Suppressor macrophage (primary cell): ENCODE results near the gene TXNL4A.
"Not testable (repeated sequence)": the region's sequence is repeated elsewhere in the genome, so short reads cannot be mapped to it uniquely, and the experiment has no call there.

ENCODE experiments used
- DNase-seq, 4 experiments: peaks; one replicate each; pipeline ENCODE4 v3.0.0-alpha.2; 2020 to 2022

Gene TXNL4A

DNA sequence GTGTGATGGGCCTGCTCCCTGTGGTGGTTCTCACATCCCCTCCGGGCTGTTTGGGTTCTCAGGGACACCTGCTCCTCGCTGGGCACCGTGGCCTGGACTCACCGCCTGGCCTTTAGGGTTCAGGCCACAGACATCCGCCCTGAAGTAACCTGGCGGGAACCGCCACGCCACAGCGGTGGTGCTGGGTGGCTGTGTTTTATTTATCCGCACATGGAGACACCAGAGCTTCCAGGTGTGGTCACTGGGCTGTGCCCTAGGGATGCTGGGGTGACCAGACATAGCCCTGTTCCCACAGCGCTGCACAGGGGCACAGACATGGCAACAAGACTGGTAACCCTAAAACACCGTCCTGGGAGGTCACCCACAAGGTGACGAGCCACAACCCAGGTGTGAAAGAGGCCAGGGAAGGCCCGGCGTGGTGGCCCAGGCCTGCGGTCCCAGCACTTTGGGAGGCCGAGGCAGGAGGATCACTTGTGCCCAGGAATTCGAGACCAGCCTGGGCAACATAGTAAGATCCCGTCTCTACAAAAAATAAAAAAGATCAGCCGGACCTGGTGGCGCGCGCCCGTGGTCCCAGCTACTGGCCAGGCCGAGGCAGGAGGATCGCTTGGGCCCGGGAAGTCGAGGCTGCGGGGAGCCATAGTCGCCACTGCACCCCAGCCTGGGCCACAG is 24.6 kb downstream of the TXNL4A start:
- DNase-seq, result no peak

DNA sequence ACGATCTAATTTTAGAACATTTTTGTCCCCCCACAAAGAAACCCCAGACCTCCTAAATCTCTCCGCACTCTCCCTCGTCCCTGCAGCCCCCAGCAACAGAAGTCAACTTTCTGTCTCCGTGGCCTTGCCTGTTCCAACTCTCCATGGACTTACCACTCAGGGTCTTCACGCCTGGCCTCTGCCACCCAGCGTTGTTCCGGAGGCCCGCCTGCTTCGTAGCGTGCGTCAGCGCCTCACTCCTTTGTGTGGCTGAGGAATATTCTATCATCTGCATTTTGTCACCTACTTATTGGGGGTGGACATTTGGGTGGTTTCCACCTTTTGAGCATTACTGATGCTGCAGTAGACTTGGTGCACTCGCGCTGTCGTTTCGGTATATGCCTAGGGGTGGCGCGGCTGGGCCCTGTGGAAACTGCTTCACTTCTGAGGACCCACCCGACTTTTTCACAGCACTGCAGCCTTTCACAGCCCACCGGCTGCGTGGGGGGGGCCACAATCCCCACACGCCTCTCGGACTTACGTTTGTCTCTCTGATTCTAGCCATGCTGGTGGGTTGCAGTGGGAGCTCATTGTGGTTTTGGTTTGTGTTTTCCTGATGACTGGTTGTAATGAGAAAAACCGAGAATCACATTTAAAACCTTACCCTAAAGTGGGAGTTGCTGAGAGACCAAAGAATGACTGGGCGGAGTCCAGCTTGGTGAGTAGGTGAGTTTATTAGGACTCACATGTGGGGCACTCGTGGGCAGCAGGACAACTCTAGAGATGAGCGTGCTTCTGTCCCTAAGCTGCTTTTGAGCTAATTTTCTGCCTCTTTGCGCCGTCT is 25.3 kb downstream of the TXNL4A start:
- no peak for DNase-seq

DNA sequence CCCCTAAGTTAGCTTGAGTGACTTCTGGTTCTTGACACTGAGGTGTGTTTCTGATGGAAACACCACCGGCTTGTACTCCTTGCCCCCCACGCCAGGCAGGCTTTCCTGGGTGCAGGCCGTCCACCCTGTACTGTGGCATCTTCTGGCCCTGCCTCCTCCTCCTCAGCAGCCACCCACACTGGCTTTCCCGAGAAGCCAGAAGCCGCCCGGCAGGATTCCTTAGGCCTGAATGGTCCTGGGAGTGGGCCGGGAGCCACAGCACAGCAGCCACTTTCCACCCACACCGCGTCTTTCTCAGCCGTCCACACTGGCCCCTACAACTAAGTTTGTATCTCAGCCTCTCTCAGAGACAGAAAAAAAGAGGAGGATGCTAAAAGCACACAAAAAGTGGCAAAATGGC is 26.1 kb downstream of the TXNL4A start:
- DNase-seq, result no peak

DNA sequence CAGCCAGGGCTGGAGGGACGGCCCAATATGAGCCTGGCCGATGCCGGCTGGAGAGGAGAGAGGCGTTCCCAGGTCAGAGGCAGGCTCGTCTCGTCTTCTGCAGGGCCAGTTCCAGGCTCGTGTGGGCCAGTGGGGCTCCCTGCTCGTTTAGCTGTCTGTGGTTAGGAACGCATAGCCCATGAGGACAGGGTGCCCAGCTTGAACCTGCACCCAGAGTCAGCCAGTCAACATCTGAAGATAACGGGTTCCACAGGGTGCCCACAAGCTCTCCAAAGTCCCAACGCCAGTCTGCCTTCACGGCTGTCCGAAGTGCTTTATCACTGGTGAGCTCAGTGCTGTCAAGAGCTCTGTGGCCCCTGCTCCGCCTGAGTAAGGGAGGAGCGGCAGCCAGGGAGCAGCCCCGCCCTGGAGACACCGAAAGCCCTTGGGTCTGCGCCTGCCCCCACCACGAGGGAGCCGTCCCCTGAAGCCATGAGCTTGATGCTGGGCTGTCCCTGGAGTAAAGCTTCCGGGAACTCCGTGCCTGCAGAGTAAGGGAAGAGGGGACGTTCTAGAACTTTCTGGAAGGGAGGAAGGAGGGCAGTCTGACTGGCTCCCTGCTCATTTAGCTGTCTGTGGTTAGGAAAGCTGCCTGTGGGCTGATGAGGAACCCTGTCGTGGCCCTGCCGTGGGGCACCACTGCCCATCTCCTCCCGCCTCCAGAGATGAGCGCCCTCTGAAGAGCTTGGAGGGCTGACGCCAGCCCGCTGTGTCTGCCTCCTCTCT is 26.7 kb downstream of the TXNL4A start:
- DNase-seq, result peak; percentile 25 to 60 (median 53)

DNA sequence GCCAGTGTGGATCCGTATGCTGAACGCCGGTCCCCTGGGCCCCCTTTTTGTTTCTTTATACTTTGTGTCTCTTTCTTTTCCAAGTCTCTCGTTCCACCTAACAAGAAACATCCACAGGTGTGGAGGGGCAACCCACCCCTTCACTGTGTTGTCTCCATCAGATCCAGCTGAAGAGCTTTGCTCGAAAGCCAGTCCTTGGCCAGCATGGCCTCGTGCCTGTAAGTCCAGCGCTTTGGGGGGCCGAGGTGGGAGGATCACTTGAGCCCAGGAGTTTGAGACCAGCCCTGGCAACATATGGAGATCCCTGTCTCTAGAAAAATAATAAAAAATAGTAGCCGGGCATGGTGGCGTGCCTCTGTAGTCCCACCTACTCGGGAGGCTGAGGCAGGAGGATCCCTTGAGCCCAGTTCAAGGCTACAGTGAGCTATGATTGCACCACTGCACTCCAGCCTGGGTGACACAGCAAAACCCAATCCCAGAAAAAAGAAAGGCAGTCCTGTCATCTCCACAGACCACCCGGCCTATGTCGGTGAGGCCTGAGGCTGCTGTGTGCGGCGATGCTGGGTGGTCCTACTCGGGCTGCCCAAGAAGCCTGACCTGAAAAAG is 27.3 kb downstream of the TXNL4A start:
- no peak for DNase-seq

DNA sequence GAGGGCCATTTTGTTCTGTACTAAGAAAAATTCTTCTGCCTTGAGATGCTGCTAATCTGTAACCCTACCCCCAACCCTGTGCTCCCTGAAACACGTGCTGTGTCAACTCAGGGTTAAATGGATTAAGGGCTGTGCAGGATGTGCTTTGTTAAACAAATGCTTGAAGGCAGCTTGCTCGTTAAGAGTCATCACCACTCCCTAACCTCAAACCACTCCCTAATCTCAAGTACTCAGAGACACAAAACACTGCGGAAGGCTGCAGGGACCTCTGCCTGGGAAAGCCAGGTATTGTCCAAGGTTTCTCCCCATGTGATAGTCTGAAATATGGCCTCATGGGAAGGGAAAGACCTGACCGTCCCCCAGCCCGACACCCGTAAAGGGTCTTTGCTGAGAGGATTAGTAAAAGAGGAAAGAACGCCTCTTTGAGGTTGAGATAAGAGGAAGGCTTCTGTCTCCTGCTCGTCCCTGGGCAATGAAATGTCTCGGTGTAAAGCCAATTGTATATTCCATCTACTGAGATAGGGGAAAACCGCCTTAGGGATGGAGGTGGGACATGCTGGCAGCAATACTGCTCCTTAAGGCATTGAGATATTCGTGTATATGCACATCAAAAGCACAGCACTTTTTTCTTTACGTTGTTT is 28.1 kb downstream of the TXNL4A start:
- DNase-seq, result not testable (repeated sequence)

DNA sequence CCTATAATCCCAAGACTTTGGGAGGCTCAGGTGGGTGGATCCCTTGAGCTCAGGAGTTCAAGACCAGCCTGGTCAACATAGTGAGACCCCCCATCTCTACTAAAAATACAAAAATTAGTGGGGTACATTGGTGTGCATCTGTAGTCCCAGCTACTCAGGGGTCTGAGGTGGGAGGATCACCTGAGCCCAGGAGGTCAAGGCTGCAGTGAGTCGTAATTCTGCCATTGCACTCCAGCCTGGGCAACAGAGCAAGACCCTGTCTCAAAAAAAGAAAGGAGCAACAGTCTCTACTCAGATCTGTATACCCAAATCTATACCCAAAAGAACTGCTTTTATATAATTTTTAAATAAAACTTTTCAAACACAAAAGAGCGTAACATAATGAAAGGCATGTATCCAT is 29.4 kb downstream of the TXNL4A start:
- DNase-seq, result no peak

DNA sequence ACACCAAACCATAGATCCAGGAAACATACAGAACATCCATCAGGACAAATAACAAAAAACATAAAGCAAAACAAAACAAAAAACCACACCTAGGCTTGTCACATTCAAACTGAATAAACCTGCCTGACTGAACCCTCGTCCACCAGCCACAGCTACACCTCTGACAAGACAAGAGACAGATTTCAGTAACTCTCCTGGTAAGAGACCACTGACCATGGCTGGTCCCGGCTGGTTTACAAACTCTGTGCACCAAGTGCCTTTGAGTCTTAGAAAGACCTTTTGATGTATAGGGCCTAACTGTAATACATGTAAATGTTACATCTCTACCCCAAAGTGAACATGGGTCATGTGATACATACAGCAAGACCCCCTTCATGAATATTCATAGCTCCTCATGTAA is 32.1 kb downstream of the TXNL4A start:
- no peak for DNase-seq

DNA sequence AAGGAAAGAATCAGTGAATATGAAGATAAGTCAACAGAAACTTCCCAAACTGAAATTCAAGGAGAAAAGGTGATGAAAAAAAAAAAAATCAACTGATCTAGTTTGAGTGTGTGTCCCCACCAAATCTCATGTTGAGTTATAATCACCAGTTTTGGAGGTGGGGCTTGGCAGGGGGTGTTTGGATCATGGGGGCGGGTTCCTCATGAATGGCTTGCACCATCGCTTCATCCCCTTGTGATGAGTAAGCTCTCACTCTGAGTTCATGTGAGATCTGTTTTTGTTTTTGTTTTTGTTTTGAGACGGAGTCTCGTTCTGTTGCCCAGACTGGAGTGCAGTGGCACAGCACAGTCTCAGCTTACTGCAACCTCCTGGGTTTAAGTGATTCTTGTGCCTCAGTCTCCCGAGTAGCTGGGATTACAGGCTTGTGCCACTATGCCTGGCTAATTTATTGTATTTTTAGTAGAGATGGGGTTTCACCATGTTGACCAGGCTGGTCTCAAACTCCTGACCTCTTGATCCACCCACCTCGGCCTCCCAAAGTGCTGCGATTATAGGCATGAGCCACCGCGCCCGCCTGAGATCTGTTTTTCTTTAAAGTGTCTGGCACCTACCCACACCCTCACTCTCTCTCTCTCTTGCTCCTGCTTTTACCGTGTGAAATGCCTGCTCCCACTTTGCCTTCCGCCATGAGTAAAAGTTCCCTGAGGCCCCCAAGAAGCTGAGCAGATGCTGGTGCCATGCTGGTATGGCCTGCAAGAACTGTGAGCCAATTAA is 32.9 kb downstream of the TXNL4A start:
- DNase-seq, result peak; percentile 59 to 81 (median 80)

DNA sequence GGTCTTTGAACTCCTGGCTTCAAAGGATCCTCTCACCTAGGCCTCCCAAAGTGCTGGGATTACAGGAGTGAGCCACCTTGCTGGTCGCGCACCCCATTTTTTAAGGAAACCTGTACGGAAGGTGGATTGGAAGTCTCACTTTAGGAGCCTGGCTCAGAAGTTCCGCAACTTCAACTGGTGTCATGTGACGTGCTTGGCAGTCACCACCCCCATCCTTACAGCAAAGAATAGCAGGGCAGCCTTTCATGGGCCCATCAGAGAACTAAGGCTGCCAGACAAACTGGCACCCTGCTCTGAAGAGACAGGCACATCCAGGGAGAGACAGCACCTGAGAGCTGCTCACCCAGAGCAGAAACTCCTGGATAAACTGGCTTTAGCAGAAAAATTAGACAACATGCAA is 33.6 kb downstream of the TXNL4A start:
- peak in 3 of 4 experiments; percentile 42 to 53 (median 52) for DNase-seq

DNA sequence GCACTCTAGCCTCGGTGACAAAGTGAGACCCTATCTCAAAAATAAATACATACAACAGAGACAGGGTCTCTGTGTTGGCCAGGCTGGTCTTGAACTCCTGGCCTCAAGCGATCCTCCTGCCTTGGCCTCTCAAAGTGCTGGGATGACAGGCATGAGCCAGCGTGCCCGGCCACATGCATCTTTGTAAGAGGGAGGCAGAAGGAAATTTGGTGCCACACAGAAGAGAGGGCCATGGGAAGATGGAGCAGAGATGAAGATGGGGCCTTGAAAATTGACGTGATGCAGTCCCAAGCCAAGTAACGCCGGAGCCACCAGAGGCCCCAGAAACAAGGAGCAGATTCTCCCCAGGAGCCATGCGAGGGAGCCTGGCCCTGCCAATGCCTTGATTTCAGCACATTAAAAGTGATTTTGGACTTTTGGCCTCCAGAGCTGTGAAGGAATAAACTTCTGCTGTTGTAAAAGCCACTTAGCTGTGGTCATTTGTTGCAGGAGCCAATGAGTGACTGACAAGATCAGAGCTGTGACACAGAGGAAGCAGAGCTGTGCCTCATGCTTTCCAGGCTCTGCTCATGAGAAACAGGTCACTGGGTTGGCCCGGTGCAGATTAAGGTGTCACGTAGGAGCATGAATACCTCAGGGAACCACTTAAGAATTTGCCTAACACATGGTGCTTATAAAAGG is 34.3 kb downstream of the TXNL4A start:
- DNase-seq, result peak; percentile 23 to 59 (median 51)

DNA sequence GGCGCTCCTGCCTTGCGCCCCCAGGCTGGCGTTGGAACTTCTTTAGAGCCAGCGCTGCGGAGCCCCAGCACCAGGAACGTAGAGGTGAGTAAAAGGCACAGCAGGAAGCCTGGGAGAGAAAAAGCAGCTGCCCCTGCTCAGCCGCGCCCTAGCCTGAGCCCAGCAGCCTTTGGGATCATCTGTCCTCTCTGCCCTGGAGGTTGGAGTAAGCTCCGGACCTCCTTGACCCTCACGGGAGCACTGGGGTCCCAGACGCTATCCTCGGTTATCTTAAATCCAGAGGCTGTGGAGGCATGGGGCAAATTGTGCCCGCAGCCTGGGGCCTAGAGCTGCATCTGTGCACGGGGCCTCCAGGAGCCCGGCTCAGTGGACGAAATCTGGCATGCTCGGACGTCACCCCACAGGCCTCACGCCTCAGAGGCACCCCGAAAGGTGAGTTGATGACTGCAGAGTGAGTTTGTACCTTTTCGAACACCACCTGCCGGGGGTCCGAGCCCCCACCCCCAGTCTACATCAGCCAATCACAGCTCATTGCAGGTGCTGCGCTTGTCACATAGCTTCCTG is 35.3 kb downstream of the TXNL4A start:
- DNase-seq, result no peak

DNA sequence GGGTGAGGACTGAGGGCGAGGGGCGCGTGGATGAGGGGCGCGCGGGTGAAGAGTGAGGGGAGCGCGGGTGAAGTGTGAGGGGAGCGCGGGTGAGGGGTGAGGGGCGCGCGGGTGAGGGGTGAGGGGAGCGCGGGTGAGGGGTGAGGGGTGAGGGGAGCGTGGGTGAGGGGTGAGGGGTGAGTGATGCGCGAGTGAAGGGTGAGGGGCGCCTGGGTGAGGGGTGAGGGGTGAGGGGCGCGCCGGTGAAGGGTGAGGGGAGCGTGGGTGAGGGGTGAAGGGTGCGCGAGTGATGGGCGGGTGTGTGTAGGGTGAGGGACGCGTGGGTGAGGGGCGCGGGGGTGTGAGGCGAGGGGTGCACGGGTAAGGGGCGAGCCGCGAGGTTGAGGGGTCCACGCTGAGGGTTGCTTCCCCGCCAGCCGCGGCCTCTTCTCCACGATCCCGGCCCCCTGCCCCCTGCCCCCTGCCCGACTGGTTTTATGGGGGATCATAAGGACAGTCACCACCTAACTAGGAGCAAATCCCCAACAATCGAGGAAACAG is 35.8 kb downstream of the TXNL4A start:
- DNase-seq, result no peak

DNA sequence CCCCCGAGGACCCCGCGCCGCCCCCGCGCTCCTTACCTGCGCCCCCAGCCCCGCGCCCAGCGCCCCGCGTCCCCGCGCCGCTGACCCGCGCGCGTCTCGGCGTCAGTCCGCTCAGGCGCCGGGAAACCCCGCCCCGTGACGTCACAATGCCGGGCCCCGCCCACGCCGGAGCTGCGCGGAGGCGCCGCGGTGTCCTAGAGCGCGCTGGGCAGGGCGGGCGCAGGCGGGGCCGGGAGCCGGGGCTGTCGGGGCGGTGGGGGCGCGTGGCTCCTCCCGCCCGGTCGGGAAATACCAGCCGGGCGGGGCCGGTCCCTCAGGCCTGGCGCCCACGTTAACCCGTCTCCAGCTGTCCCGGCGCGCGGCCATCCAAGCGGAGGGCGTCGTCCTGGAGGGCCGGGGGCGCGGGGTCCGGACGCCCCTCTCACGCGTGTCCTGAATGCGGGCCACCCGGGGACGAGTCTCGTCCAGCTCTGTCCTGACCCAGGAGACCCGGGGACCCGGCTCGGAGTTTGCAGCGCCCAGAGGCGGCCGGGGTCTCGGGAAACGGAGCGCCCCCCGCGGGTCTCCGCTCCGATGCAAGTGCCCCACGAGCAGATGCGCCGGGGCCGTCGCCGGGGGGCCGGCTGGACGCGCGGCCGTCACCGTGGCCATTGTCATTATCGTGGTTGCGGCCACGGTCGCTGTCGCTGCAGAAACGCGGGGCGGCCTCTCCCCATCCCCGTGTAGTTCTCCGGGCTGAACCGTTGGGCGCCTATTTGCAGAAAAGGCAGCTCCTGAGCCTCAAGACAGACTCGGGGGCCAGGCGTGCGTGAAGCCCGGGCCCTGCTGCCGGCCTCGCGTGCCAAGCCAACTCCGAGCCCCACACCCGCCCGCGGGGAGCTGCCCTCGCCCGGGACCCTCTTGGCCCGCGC is 36.6 kb downstream of the TXNL4A start, which contains the start of gene SLC66A2:
Gene SLC66A2, minus strand, starts transcription at position 109 of the 911 bp plus-strand sequence. CDS start 727 bp downstream, outside the sequence.
- peak; percentile 94 to 99 (median 98) for DNase-seq

DNA sequence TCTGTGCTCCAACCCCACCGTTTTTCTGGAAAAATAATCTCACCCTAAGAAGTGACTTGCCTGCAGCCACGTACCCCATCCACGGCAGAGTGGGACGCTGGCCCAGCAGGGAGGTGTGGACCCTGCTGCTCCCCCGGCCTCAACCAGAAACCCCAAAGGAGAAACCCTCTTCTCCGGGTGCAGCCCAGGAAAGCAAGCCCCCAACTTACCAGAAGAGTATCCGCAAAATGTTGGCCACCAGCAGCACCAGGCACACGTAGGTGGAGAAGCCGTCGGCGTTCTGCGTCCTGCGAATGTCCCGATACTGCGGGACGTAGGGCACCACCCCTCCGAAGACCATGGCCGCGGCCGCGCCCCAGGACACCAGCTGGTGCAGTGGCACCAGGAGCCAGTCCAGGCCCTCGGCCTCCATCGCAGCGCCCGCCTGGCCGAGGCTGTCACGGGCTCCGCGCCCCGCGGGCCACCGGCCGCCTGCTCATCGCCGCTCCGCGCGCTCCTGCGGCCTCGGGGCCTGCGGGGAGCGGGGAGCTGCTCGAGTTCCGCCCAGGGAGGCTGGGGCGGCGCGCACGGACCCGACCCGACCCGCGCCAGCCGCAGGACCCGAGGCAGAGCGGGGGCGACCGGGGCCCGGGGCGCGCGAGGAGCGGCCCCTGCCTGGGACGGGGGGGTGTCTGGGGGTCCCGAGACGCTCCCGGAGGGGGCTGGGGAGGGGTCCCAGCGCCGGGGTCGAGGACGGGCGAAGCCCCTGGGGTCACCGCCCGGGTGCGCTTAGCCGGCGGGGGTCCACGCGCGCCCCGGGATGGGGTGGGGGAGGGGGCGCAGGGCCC is 37.6 kb downstream of the TXNL4A start:
- DNase-seq, result peak; percentile 54 to 84 (median 70)

DNA sequence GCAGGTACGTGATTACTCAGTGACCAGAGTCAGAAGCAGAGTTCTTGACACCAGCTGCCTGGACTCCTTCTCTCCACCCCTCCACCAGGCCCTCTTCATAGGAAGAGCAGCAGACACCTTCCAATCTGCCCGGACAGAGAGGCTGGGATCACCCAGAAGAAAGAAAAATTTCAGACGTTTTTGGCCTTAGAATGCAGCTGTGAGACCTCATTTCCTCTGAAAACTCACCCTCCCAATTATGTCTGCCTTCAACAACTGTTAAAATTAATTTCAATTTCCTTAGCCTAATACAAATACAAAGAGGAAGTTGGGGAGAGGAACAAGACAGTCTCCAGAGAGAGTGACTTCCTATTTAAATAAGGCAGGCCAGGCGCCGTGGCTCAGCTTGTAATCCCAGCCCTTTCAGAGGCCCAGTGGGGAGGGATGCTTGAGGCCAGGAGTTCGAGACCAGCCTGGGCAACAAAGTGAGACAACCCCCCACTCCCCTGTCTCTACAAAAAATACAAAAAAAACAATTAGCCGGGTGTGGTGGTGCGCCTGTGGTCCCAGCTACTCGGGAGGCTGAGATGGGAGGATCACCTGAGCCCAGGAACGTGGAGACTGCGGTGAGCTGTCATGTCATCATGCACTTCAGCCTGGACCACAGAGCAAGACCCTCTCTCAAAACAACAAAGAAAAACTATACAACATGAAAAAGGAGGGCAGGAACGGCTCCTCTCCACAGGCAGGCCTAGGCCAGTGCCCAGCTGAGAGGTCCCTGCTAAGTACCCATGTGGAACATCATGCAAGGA is 38.5 kb downstream of the TXNL4A start:
- DNase-seq, result peak; percentile 87 to 94 (median 92)

DNA sequence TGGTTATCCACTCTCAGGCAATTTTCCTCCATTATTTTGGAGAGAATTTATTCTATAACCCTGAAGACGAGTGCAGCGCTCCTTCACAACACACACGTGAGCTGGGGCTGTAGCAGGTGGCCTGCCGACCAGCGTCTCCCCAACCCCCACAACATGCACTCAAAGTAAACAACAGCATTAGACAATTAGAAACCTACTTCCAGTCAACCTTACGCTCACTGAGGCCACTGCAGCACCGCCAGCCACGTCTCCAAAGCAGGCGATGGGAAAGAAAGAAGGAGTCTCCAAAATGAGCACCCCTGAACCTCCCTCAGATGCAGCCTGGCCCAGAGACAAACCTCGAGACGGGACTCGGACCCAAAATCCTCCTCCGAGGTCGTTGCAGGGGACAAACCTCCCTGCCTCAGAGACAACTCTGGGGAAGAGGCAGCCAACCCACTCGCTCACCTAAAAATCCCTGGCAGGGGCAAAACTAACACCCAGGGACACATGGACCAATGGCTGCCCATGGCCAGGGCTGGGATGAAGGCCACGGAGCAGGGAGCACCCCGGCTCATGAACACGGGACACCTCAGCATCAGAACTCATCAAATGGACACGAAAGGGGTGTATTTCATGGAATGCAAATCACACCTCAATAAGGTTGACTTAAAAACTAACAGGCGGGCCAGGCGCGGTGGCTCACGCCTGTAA is 39.5 kb downstream of the TXNL4A start:
- no peak for DNase-seq
